CD4-positive, alpha-beta T cell (primary cell): ENCODE measurements around the gene CCS. TPM values are rescaled to one million over a fixed set of nuclear protein-coding genes. Genes with fewer than 3 reads are reported as not detected.
A peak's percentile ranks its signal among the peaks of the same experiment; 100 is the strongest.

Experiments
- ATAC-seq: fragments of 200-7000 bp; cut with Tn5 transposase; one replicate; pipeline ENCODE4 v1.10.0; 2022; ENCODE audit warnings: mild to moderate bottlenecking; ENCODE audit not compliant: poor library complexity
- CTCF ChIA-PET: fragments of 350-600 bp; sonication (Branson Sonifier 250); formaldehyde crosslinking; loops from one replicate; lab custom pipeline; 2021; ENCODE audit warnings: antibody characterized with exemption, inconsistent platforms; lab: Charles Lee
- POLR2A ChIA-PET: fragments of 350-600 bp; sonication (Branson Sonifier 250); formaldehyde crosslinking; loops from one replicate; lab custom pipeline; 2021; ENCODE audit warnings: antibody characterized with exemption, inconsistent platforms; lab: Charles Lee
- DNase-seq, 14 experiments: peaks; one replicate each; pipeline ENCODE4 v3.0.0-alpha.2; 2013 to 2020; ENCODE audit warnings: mixed read lengths in 2 of 14
- H3K27ac ChIP-seq, 2 donors: one replicate each; pipeline versions ENCODE4 v1.5.1 to v1.7.0; 2013; ENCODE audit warnings: low read length in 2 of 2, low read depth in 1 of 2, mild to moderate bottlenecking in 1 of 2
- H3K27me3 ChIP-seq, 2 experiments: 1 replicate in 1 of 2; 2 replicates in 1 of 2; pipeline versions ENCODE4 v1.6.1 to v1.7.0; 2013; ENCODE audit warnings: low read length in 2 of 2, control low read depth in 1 of 2, mild to moderate bottlenecking in 1 of 2, moderate library complexity in 1 of 2; ENCODE audit not compliant: insufficient read depth in 2 of 2, control insufficient read depth in 1 of 2
- H3K36me3 ChIP-seq: one replicate; pipeline ENCODE4 v1.6.1; 2013; ENCODE audit warnings: low read length, control low read depth; ENCODE audit not compliant: insufficient read depth
- H3K4me1 ChIP-seq: one replicate; pipeline ENCODE4 v1.6.1; 2013; ENCODE audit warnings: low read length, control low read depth; ENCODE audit not compliant: insufficient read depth
- H3K4me3 ChIP-seq: one replicate; pipeline ENCODE4 v1.5.1; 2013; ENCODE audit warnings: mild to moderate bottlenecking, low read length, moderate library complexity
- H3K9me3 ChIP-seq, 2 experiments: 1 replicate in 1 of 2; 2 replicates in 1 of 2; pipeline versions ENCODE4 v1.6.1 to v1.7.0; 2013; ENCODE audit warnings: low read length in 2 of 2, mild to moderate bottlenecking in 2 of 2, control low read depth in 1 of 2, moderate library complexity in 1 of 2; ENCODE audit not compliant: control insufficient read depth in 1 of 2, insufficient read depth in 1 of 2
- H3K27ac Mint-ChIP-seq: one replicate; pipeline ENCODE4 v1.8.0; 2020; ENCODE audit warnings: mixed read lengths
- H3K27me3 Mint-ChIP-seq: one replicate; pipeline ENCODE4 v1.8.0; 2021; ENCODE audit warnings: mixed read lengths
- H3K36me3 Mint-ChIP-seq: one replicate; pipeline ENCODE4 v1.8.0; 2021; ENCODE audit warnings: low read depth, mixed read lengths
- H3K4me1 Mint-ChIP-seq: one replicate; pipeline ENCODE4 v1.8.0; 2021; ENCODE audit warnings: low read depth, mixed read lengths
- H3K4me3 Mint-ChIP-seq: one replicate; pipeline ENCODE4 v1.8.0; 2020; ENCODE audit warnings: mild to moderate bottlenecking, mixed read lengths
- H3K9me3 Mint-ChIP-seq: one replicate; pipeline ENCODE4 v1.8.0; 2020; ENCODE audit warnings: mixed read lengths
- intact Hi-C, 2 experiments: fragments of 100-400 bp; cut with DNase I in 1 of 2; cut with micrococcal nuclease in 1 of 2; formaldehyde crosslinking; loops; one replicate each; pipeline versions ENCODE4 v1.15.1 to v1.9.0; 2023 to 2025; cut with DNase I, micrococcal nuclease
- total RNA-seq, 174 experiments: library from RNA in 2 of 174; stranded (reverse) in 2 of 174; gene quantifications; one replicate each; pipeline ENCODE4 v1.2.3 and lab custom pipeline; 2021 to 2026
- TF ChIP-seq, protein P1 (sequence below): fragments of 200-600 bp; IDR thresholded peaks from one replicate; pipeline ENCODE4 v1.8.0; 2022; ENCODE audit warnings: antibody characterized with exemption, mild to moderate bottlenecking

Gene CCS
- total RNA-seq, 2 experiments from 2014 or later: 25.4 to 26.3 TPM

DNA sequence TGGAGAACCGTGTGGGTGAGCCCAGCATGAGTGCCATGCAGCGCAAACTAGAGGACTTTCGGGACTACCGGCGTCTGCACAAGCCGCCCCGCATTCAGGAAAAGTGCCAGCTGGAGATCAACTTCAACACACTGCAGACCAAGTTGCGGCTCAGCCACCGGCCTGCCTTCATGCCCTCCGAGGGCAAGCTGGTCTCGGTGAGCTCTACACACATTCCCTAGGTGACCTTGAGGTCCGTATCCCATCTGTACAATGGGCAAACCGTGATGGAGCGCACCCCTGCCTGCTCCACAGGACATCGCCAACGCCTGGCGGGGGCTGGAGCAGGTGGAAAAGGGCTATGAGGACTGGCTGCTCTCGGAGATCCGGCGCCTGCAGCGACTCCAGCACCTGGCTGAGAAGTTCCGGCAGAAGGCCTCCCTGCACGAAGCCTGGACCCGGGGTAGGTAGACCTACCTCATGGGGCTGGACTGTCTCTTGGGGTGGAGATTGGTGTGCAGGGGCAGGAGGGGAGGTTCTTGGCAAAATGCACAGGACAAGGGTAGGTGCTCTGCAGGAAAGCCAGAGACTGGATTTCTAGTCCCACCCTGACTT lies 35.2 kb upstream of the CCS start:
- Mint-ChIP-seq H3K27me3 (peaks cover 14% of the 10 kb centered on the region), H3K27ac (no peak overlapping the region), H3K9me3 (no peaks in the 10 kb centered on the region), H3K4me1 (peaks cover 5% of the 10 kb centered on the region), H3K36me3 (no peaks in the 10 kb centered on the region), H3K4me3 (no peak overlapping the region)
- DNase-seq: no peak
- Histone ChIP-seq H3K36me3 (no peaks in the 10 kb centered on the region), H3K27ac (no peak overlapping the region), H3K4me1 (peaks cover 9% of the 10 kb centered on the region), H3K27me3 (peaks cover 8 to 9% of the 10 kb centered on the region in 2 experiments), H3K4me3 (no peak overlapping the region), H3K9me3 (peaks cover 0 to 6% of the 10 kb centered on the region in 2 experiments)
- CTCF ChIA-PET: no interaction called here
- POLR2A ChIA-PET: no interaction called here
- TF ChIP-seq, protein P1, sequence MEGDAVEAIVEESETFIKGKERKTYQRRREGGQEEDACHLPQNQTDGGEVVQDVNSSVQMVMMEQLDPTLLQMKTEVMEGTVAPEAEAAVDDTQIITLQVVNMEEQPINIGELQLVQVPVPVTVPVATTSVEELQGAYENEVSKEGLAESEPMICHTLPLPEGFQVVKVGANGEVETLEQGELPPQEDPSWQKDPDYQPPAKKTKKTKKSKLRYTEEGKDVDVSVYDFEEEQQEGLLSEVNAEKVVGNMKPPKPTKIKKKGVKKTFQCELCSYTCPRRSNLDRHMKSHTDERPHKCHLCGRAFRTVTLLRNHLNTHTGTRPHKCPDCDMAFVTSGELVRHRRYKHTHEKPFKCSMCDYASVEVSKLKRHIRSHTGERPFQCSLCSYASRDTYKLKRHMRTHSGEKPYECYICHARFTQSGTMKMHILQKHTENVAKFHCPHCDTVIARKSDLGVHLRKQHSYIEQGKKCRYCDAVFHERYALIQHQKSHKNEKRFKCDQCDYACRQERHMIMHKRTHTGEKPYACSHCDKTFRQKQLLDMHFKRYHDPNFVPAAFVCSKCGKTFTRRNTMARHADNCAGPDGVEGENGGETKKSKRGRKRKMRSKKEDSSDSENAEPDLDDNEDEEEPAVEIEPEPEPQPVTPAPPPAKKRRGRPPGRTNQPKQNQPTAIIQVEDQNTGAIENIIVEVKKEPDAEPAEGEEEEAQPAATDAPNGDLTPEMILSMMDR: no peak
- ATAC-seq: no peak
- intact Hi-C loops: no loop called here

DNA sequence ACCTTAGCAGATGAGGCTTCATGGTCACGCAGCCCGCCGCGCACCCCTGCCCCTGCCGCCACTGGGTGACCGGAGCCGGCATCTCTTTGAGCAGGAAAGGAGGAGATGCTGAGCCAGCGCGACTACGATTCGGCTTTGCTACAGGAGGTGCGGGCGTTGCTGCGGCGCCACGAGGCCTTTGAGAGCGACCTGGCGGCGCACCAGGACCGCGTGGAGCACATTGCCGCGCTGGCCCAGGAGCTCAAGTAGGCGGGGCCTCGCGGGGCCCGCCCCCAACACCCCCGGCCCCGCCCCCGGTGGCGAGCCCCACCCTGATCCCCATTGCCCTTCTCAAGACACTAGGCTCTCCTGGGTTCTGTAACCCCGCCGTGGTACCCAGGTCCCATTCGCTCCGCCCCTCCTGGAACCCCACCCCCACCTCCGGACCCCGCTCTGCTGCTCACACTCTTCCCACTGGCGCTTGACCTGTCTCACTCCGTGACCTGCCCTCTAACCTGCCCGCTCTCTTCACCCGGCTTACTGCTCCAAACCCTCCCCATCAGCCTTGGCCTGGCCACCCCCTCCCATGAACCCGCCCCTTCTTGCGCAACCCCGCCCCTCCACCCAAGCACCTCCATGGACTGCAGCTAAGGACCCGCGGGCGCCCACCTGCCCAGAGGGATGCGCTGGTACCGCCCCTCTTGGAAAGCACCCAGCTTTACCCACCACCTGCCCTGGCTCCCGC lies 33.7 kb upstream of the CCS start:
- Histone ChIP-seq H3K9me3 (peaks cover 0 to 6% of the 10 kb centered on the region in 2 experiments), H3K27me3 (peaks cover 8 to 9% of the 10 kb centered on the region in 2 experiments), H3K4me3 (no peak overlapping the region), H3K36me3 (no peaks in the 10 kb centered on the region), H3K4me1 (peaks cover 9% of the 10 kb centered on the region), H3K27ac (no peak overlapping the region)
- ChIA-PET CTCF (interaction anchor here (0.6 kb wide), 1 partner anchor 1224 kb away, joined by 3 read pairs; no protein-coding TSS in a partner anchor), POLR2A (interaction anchor here (0.6 to 1.2 kb wide), 2 partner anchors 60 to 79 kb away, joined by 3 to 4 read pairs; partner anchors contain the start of gene RBM4)
- Mint-ChIP-seq H3K4me1 (peaks cover 5% of the 10 kb centered on the region), H3K27ac (no peak overlapping the region), H3K4me3 (no peak overlapping the region), H3K36me3 (no peaks in the 10 kb centered on the region), H3K9me3 (no peaks in the 10 kb centered on the region), H3K27me3 (peaks cover 14% of the 10 kb centered on the region)
- DNase-seq: peak in 9 of 14 experiments; percentile 7 to 72 (median 43)
- ATAC-seq: peak; percentile 85
- TF ChIP-seq, protein P1: no peak
- intact Hi-C loops: no loop called here

DNA sequence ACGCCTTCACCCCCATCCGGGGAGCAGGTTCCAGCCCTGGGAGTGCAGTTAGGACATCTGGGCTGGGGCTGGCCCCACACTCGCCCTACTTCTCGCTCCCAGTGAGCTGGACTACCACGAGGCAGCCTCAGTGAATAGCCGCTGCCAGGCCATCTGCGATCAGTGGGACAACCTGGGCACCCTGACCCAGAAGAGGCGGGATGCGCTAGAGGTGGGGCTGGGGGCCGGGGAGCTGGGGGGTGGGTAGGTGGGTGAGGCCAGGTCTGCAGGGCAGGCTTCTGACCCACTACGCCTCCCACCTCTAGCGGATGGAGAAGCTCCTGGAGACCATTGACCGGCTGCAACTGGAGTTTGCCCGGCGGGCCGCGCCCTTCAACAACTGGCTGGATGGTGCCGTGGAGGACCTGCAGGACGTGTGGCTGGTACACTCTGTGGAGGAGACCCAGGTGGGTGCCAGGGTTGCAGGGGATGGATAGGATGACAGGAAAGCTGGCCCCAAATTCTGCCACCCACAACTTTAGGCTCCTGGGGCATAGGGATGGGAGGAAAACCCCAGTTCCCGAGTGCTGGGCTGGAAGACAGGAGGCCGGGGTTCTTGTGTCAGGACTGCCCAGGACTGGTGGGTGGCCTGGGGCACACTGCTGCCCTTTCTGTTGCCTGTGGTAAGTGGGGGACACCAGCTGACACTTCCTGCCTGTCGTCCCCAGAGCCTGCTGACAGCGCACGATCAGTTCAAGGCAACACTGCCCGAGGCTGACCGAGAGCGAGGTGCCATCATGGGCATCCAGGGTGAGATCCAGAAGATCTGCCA lies 32.9 kb upstream of the CCS start:
- TF ChIP-seq, protein P1: no peak
- Mint-ChIP-seq H3K36me3 (no peaks in the 10 kb centered on the region), H3K27me3 (peaks cover 14% of the 10 kb centered on the region), H3K9me3 (no peaks in the 10 kb centered on the region), H3K4me1 (peaks cover 5% of the 10 kb centered on the region), H3K4me3 (no peak overlapping the region), H3K27ac (no peak overlapping the region)
- intact Hi-C loops: no loop called here
- ATAC-seq (no peak), DNase-seq (no peak)
- Histone ChIP-seq H3K9me3 (peaks cover 0 to 6% of the 10 kb centered on the region in 2 experiments), H3K27me3 (peaks cover 8 to 9% of the 10 kb centered on the region in 2 experiments), H3K4me1 (peaks cover 9% of the 10 kb centered on the region), H3K4me3 (no peak overlapping the region), H3K36me3 (no peaks in the 10 kb centered on the region), H3K27ac (no peak overlapping the region)
- ChIA-PET CTCF (interaction anchor here (0.6 kb wide), 1 partner anchor 1223 kb away, joined by 3 read pairs; no protein-coding TSS in a partner anchor), POLR2A (interaction anchor here (0.6 kb wide), 1 partner anchor 59 kb away, joined by 3 read pairs; no protein-coding TSS in a partner anchor)
